ENCODE results near the gene ZFYVE28.
A peak's percentile ranks its signal among the peaks of the same experiment; 100 is the strongest.

The ZFYVE28 gene

GRCh38 chr4:2304321-2304876 lies 114.0 kb downstream of the ZFYVE28 start:
- no peak for DNase-seq (ENCODE audit: low read depth in 2 of 2)

- no peak for DNase-seq (ENCODE audit: low read depth in 2 of 2)
Observed at GRCh38 chr4:2303686-2304320, 114.6 kb downstream of the ZFYVE28 start.

GRCh38 chr4:2303121-2303685 lies 115.2 kb downstream of the ZFYVE28 start:
- DNase-seq (ENCODE audit: low read depth in 2 of 2) = no peak

GRCh38 chr4:2302387-2303119 lies 115.9 kb downstream of the ZFYVE28 start:
- DNase-seq (ENCODE audit: low read depth in 2 of 2) = no peak

- DNase-seq (ENCODE audit: low read depth in 2 of 2) = no peak
Observed at GRCh38 chr4:2301806-2302205, 116.6 kb downstream of the ZFYVE28 start.

GRCh38 chr4:2301225-2301642 lies 117.2 kb downstream of the ZFYVE28 start:
- no peak for DNase-seq (ENCODE audit: low read depth in 2 of 2)

- DNase-seq (ENCODE audit: low read depth in 2 of 2) = no peak
Observed at GRCh38 chr4:2300431-2301224, 117.8 kb downstream of the ZFYVE28 start.

- no peak for DNase-seq (ENCODE audit: low read depth in 2 of 2)
Observed at GRCh38 chr4:2299794-2300193, 118.7 kb downstream of the ZFYVE28 start.

- no peak for DNase-seq (ENCODE audit: low read depth in 2 of 2)
Observed at GRCh38 chr4:2298532-2298991, 119.9 kb downstream of the ZFYVE28 start.

- no peak for DNase-seq (ENCODE audit: low read depth in 2 of 2)
Observed at GRCh38 chr4:2297606-2298531, 120.6 kb downstream of the ZFYVE28 start.

- no peak for DNase-seq (ENCODE audit: low read depth in 2 of 2)
Observed at GRCh38 chr4:2296631-2297601, 121.5 kb downstream of the ZFYVE28 start.

- DNase-seq (ENCODE audit: low read depth in 2 of 2) = no peak
Observed at GRCh38 chr4:2295900-2296442, 122.5 kb downstream of the ZFYVE28 start.

GRCh38 chr4:2295500-2295899 lies 122.9 kb downstream of the ZFYVE28 start:
- no peak for DNase-seq (ENCODE audit: low read depth in 2 of 2)

- no peak for DNase-seq (ENCODE audit: low read depth in 2 of 2)
Observed at GRCh38 chr4:2292646-2293108, 125.8 kb downstream of the ZFYVE28 start.

GRCh38 chr4:2291705-2292645 lies 126.5 kb downstream of the ZFYVE28 start:
- DNase-seq (ENCODE audit: low read depth in 2 of 2) = no peak

- peak; percentile 15 to 27 for DNase-seq (ENCODE audit: low read depth in 2 of 2)
Observed at GRCh38 chr4:2290974-2291704, 127.3 kb downstream of the ZFYVE28 start.

- DNase-seq (ENCODE audit: low read depth in 2 of 2) = no peak
Observed at GRCh38 chr4:2290488-2290887, 128.0 kb downstream of the ZFYVE28 start.

Measured in stimulated activated CD4-positive, alpha-beta T cell treated with anti-CD3 and anti-CD28 coated beads, Interleukin-1b, Interleukin-23, amount 100 ng/mL, for 4 hours (primary cell).